Inferior parietal cortex (tissue), 1 donor: ENCODE results near the gene GRHL3.
"Not testable (repeated sequence)": the region's sequence is repeated elsewhere in the genome, so short reads cannot be mapped to it uniquely, and the experiment has no call there.

Experiments used
- DNase-seq: peaks from one replicate; pipeline ENCODE4 v3.0.0-alpha.2; 2016; ENCODE audit errors: extremely low spot score

The GRHL3 gene

GRCh38 chr1:24319312-24319863 is at the start of gene GRHL3:
GRHL3 (plus strand) TSS chr1:24319357; CDS start chr1:24319552, 195 bp downstream.
- no peak for DNase-seq

GRCh38 chr1:24274203-24275103 is 44.7 kb upstream of the GRHL3 start:
- DNase-seq: not testable (repeated sequence)

GRCh38 chr1:24275104-24275410 is 44.1 kb upstream of the GRHL3 start:
- DNase-seq: no peak

- DNase-seq: no peak
These were observed 43.6 kb upstream of the GRHL3 start for GRCh38 chr1:24275510-24275909.

- DNase-seq: no peak
These were observed 42.4 kb upstream of the GRHL3 start for GRCh38 chr1:24276791-24277190.

- no peak for DNase-seq
These were observed 41.6 kb upstream of the GRHL3 start for GRCh38 chr1:24277420-24278169.

GRCh38 chr1:24278726-24279125 is 40.4 kb upstream of the GRHL3 start:
- DNase-seq: no peak

- no peak for DNase-seq
These were observed 39.4 kb upstream of the GRHL3 start for GRCh38 chr1:24279590-24280232.

- no peak for DNase-seq
These were observed 37.6 kb upstream of the GRHL3 start for GRCh38 chr1:24281591-24281990.

GRCh38 chr1:24282491-24282890 is 36.7 kb upstream of the GRHL3 start:
- no peak for DNase-seq

- DNase-seq: no peak
These were observed 35.6 kb upstream of the GRHL3 start for GRCh38 chr1:24283326-24284155.

- DNase-seq: no peak
These were observed 35.0 kb upstream of the GRHL3 start for GRCh38 chr1:24284156-24284471.

- no peak for DNase-seq
These were observed 33.9 kb upstream of the GRHL3 start for GRCh38 chr1:24285231-24285630.

- DNase-seq: no peak
These were observed 32.7 kb upstream of the GRHL3 start for GRCh38 chr1:24286246-24287010.

- DNase-seq: not testable (repeated sequence)
These were observed 31.4 kb upstream of the GRHL3 start for GRCh38 chr1:24287779-24288178.

- DNase-seq: no peak
These were observed 30.7 kb upstream of the GRHL3 start for GRCh38 chr1:24288479-24288878.

- DNase-seq: peak; percentile 75
These were observed 29.1 kb upstream of the GRHL3 start for GRCh38 chr1:24289937-24290595.

- DNase-seq: no peak
These were observed 28.1 kb upstream of the GRHL3 start for GRCh38 chr1:24290933-24291487.

GRCh38 chr1:24292103-24292502 is 27.1 kb upstream of the GRHL3 start:
- no peak for DNase-seq

- DNase-seq: no peak
These were observed 26.3 kb upstream of the GRHL3 start for GRCh38 chr1:24292887-24293286.
